Activated CD4-positive, alpha-beta T cell treated with anti-CD3 and anti-CD28 coated beads, Interleukin-2, amount 50 U/mL, for 48 hours (primary cell): ENCODE results near the gene TBC1D17.

Experiments used
- DNase-seq, 2 experiments: peaks; one replicate each; pipeline ENCODE4 v3.0.0-alpha.2; 2020

Gene TBC1D17

GRCh38 chr19:49879243-49879963 lies 1.9 kb downstream of the TBC1D17 start:
- DNase-seq: no peak

DNA sequence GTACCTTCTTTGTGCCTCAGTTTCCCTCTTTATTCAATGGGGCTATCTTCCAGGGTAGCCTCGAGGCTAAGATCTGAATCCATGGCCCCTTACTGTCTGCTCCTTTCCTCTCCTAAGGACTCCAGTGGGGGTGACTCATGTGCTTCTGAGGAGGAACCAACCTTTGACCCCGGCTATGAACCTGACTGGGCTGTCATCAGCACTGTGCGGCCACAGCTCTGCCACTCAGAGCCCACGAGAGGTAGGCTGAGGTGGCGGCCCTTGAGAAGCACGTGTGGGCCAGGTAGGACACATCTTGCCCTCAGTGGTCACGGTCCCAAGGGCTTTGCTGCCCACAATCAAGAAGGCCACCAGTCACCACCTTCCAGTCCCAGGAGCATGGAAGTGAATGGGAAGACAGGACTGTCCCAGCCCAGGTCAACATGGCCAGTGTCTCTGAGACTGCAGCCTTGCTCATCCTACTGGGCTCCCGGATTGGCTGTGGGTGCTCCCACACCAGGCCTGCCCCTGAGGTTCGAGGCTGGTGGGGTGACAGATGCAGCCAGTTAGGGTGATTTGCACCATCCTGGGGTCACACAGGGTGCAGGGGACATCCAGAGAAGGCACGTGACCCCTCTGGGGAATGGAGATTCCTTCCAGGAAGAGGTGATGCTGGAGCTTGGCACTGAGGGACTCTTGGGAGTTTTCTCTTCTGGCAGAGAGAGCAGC lies 2.8 kb downstream of the TBC1D17 start:
- DNase-seq: no peak

DNA sequence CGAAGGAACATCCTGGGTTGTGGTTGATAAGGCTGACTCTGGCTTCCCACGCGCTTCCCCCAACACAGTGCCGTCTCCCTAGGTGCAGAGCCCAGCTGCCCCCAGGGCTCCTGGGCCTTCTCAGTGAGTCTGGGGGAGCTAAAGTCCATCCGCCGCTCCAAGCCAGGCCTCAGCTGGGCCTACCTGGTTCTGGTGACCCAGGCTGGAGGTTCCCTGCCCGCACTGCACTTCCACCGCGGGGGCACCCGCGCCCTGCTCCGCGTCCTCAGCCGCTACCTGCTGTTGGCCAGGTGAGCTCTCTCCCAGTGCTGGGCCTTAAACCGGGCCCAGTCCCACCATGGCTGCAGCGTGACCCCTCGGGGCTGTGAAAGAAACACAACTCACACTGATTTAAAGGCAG lies 3.7 kb downstream of the TBC1D17 start:
- DNase-seq: no peak

DNA sequence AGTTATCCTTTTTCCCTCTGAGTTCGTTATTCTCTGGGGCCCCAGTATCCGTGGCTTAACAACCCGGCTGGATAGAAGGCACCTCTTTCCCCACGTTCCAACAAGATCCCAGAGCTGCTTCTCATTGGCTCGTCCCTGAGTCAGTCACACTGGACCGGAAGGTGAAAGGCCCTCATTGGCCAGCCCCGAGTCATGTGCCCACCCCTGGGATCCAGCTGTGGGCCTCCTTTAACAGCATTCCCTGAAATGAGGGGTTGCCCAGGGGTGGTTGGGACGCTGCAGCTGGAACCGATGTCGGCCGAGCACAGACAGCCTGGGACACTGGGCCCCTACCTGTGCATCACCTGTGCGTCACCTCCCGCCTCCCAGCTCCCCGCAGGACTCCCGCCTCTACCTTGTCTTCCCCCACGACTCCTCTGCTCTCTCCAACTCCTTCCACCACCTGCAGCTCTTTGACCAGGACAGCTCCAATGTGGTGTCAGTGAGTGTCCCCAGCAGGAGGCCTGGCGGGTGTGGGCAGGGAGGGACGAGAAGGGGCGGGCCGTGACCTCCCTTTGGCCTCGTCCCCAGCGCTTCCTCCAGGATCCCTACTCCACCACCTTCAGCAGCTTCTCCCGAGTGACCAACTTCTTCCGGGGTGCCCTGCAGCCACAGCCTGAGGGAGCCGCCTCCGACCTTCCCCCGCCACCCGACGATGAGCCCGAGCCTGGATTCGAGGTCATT lies 4.3 kb downstream of the TBC1D17 start:
- DNase-seq: no peak

DNA sequence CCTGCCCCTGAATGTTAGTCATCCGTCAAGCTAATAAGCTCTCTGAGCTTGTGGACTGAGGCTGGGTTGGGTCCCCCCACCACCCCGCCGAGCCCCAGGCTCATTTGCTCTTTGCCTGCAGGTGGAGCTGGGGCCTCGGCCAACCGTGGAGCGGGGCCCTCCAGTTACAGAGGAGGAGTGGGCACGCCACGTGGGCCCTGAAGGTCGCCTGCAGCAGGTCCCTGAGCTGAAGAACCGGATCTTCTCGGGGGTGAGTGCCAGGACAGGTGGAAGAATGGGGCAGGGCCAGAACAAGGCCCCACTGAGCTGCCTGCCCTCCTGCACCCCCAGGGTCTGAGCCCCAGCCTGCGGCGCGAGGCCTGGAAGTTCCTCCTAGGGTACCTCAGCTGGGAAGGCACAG lies 5.1 kb downstream of the TBC1D17 start:
- DNase-seq: no peak

GRCh38 chr19:49883094-49883493 lies 5.6 kb downstream of the TBC1D17 start:
- no peak for DNase-seq

- no peak for DNase-seq
These were observed 6.6 kb downstream of the TBC1D17 start for GRCh38 chr19:49884109-49884508.

DNA sequence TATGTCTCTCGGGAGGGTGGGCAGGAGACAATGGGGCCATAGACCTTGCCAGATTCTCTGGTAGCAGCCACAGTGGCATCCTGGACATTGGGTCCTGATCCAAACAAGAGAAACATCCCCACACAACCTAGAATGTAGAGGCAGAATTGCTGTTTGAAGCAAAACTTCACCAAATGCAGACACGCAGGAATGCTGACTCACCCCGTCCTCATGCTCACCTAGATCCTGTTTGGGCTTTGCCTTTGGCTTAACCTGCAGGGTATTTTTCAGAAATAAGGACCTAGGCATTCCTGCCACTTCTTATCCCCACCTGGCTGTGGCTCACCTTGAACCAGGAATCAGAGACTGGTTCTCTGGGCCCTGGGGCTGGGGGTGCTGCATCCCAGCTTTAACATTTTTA lies 7.3 kb downstream of the TBC1D17 start:
- no peak for DNase-seq

GRCh38 chr19:49887037-49887664 lies 9.6 kb downstream of the TBC1D17 start:
- no peak for DNase-seq

GRCh38 chr19:49887665-49888509 lies 10.4 kb downstream of the TBC1D17 start:
- no peak for DNase-seq

DNA sequence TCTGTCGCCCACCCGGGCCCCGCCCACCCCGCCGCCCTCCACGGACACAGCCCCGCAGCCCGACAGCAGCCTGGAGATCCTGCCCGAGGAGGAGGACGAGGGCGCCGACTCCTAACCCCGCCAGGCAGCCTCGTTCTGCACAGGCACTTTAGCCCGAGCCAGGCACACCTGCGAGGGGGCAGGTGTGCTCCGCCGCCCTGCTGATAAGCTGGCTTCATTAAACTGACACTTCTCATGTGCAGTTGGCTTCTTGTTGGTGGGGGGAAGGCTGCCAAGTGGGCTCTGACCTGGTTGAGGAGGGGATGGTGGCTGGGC lies 11.0 kb downstream of the TBC1D17 start:
- no peak for DNase-seq

GRCh38 chr19:49889038-49889686 lies 11.7 kb downstream of the TBC1D17 start:
- DNase-seq: no peak

DNA sequence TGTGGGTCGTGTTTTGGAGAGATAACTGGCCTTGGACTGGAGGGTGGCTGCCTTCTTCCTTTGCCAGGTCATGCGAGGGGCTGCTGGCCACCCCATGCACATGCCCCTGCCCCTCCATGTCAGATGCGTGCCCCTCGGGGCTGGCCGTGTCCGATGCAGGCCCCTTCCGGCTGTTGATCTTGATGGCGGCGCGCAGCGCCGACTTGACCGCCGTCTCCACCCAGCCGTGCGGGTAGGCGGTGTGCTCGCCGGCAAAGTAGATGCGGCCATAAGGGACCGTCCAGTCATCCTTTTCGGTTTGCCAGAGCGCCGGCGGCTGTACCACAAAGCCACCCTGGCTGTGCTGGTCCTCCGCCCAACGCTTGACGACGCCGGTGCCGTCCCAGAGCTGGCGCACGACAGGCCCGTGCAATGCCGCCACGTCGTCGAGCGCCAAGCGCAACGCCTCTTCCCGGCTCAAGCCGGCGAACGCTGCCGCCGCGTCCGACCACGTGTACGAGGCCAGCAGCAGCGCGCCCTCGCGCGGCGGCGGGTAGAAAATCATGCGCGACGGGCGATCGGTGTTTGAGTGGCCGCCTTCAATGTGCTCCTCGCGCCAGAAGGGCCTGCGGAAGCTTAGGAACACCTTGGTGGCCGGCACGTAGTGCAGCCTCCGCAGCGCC lies 12.3 kb downstream of the TBC1D17 start:
- DNase-seq: peak; percentile 73 to 80

DNA sequence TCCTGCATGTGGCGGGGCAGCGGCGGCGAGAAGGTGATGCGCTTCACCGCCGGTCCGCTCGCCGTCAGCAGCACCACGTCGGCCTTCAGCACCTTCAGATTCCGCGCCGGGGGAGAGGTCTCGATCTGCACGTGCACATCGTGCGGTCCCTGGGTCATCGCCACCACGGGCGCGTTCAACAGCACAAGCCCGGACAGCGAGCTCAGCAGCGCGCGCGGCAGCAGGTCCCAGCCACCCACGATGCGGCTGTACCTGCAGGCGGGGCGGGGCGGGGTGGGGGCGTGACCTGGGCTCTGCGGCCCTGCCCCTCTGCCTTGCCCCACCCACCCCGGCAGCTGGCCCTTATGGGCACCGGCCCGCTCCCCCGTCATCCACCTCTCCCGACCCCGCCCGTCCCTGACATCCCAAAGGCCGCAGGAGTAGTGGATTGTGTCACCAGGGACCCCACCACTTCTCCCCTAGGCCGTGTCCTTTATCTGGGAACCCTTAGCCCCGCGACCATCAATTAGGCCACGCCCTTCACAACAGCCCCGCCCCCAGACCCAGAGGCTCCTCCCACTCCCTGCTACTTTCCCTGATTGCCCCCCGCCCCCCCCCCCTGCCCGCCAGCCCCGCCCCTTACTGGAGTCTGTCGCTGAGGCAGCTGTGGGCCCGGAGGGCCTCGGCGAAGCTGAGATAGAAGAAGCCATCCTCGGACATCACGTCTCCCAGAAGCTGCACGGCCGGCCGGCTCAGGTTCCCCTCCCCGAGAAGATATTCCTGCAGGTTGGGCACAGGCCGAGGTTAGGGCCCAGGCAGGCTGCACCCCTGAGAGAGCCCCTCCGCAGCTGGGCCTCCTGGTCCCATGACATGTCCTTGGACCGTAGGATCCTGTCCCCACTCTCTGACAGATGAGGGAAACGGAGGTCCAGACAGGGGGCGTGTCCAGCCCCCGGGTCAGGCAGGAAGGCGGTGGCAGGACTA lies 13.1 kb downstream of the TBC1D17 start:
- DNase-seq: peak; percentile 68 to 70

DNA sequence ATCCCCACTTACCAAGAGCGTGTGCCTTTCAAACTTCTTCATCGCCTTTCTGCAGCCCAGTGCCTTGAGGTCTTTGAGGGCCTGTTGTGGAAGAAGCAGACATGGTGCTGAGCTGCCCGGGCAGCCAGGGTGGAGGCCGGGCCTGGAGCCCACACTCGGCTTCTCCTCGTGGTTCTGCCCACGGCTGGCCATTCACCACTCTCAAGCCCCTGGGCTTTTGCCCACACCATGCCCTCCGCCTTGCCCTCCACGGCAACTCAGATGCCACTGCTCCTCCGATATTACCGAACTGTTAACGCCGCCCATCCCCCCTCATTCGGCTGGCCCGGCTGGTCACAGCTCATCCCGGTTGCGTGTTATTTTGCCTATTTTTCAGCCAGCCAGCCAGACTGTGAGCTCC lies 13.9 kb downstream of the TBC1D17 start:
- no peak for DNase-seq

DNA sequence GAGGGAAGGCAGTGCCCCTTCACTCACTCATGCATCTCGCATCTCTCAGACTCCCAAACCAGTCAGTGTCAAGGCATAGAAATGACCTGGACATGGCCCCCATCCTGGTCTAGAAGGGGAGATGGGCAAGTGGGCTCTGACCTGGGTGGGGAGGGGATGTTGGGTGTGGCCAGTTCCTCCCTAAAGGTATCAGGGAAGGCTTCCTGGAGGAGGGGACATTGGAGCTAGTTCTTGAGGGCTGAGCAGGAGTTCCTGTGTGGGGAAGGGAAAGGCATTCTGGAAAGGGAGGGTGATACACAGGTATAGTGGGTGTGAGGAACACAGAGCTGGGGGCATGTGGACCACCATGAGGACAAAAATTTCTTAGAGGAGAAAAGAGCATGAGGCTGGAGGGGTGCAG lies 15.2 kb downstream of the TBC1D17 start:
- DNase-seq: no peak

- DNase-seq: peak; percentile 45 to 58
These were observed 16.6 kb downstream of the TBC1D17 start for GRCh38 chr19:49894011-49894664.

GRCh38 chr19:49894879-49895565 lies 17.5 kb downstream of the TBC1D17 start:
- DNase-seq: peak; percentile 68 to 79
